ENCODE measurements around the gene POLR3B.

DNA sequence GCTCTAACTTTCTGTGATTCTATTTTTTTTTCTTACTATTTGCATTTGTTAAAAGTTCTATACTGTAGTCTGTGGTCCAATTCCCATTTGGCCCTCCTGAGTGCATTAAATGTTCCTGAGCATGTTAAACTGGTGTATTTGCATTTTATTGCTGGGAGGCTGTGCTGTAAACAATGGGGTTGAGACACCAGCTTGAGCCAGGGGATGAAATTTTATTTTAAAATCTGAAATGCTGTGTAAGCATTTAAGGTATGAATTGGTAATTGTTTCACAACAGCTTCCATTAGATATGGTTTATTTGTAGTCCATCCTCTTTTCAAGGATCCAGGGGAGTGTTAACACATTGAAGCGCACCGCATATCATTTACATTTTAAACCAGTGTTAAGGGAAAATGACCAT lies 135.3 kb downstream of the POLR3B start:
- TF ChIP-seq JUND (IDR thresholded peaks at IDR 0.05): no peak
- TF ChIP-seq, protein P1, sequence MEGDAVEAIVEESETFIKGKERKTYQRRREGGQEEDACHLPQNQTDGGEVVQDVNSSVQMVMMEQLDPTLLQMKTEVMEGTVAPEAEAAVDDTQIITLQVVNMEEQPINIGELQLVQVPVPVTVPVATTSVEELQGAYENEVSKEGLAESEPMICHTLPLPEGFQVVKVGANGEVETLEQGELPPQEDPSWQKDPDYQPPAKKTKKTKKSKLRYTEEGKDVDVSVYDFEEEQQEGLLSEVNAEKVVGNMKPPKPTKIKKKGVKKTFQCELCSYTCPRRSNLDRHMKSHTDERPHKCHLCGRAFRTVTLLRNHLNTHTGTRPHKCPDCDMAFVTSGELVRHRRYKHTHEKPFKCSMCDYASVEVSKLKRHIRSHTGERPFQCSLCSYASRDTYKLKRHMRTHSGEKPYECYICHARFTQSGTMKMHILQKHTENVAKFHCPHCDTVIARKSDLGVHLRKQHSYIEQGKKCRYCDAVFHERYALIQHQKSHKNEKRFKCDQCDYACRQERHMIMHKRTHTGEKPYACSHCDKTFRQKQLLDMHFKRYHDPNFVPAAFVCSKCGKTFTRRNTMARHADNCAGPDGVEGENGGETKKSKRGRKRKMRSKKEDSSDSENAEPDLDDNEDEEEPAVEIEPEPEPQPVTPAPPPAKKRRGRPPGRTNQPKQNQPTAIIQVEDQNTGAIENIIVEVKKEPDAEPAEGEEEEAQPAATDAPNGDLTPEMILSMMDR (IDR thresholded peaks at IDR 0.05; ENCODE audit: low read depth, low read length, missing input control): no peak
- no peak for TF ChIP-seq TAF1 (conservative IDR thresholded peaks at IDR 0.05)
- TF ChIP-seq, protein P2, sequence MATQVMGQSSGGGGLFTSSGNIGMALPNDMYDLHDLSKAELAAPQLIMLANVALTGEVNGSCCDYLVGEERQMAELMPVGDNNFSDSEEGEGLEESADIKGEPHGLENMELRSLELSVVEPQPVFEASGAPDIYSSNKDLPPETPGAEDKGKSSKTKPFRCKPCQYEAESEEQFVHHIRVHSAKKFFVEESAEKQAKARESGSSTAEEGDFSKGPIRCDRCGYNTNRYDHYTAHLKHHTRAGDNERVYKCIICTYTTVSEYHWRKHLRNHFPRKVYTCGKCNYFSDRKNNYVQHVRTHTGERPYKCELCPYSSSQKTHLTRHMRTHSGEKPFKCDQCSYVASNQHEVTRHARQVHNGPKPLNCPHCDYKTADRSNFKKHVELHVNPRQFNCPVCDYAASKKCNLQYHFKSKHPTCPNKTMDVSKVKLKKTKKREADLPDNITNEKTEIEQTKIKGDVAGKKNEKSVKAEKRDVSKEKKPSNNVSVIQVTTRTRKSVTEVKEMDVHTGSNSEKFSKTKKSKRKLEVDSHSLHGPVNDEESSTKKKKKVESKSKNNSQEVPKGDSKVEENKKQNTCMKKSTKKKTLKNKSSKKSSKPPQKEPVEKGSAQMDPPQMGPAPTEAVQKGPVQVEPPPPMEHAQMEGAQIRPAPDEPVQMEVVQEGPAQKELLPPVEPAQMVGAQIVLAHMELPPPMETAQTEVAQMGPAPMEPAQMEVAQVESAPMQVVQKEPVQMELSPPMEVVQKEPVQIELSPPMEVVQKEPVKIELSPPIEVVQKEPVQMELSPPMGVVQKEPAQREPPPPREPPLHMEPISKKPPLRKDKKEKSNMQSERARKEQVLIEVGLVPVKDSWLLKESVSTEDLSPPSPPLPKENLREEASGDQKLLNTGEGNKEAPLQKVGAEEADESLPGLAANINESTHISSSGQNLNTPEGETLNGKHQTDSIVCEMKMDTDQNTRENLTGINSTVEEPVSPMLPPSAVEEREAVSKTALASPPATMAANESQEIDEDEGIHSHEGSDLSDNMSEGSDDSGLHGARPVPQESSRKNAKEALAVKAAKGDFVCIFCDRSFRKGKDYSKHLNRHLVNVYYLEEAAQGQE (IDR thresholded peaks at IDR 0.05): no peak
- TF ChIP-seq, protein P3, sequence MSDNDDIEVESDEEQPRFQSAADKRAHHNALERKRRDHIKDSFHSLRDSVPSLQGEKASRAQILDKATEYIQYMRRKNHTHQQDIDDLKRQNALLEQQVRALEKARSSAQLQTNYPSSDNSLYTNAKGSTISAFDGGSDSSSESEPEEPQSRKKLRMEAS (IDR thresholded peaks at IDR 0.05): no peak

Measured in liver (tissue), 3 donors.